Stomach (tissue), 9 donors: ENCODE results near the gene NDUFB5. TPM values are rescaled to one million over a fixed set of nuclear protein-coding genes. Genes with fewer than 3 reads are reported as not detected.

Experiments
- DNase-seq, 2 donors: peaks; one replicate each; pipeline versions ENCODE4 v3.0.0 to v3.0.0-alpha.2; 2013 to 2019
- H3K27ac ChIP-seq, 5 donors: fragments of 200-600 bp in 4 of 5; sonication (generic) in 4 of 5; one replicate each; pipeline ENCODE4 v1.5.1; 2013 to 2019; ENCODE audit warnings: mild to moderate bottlenecking in 1 of 5, moderate library complexity in 1 of 5
- H3K27me3 ChIP-seq, 3 donors: fragments of 200-600 bp; sonication (generic); one replicate each; pipeline ENCODE4 v1.5.1; 2017 to 2019; ENCODE audit warnings: mixed run types in 1 of 3
- H3K36me3 ChIP-seq, 4 donors: fragments of 200-600 bp; sonication (generic); 1 replicate in 3 of 4; 2 replicates in 1 of 4; pipeline ENCODE4 v1.5.1; 2016 to 2019
- H3K4me1 ChIP-seq, 4 donors: fragments of 200-600 bp; sonication (generic); one replicate each; pipeline ENCODE4 v1.5.1; 2016 to 2019
- H3K4me3 ChIP-seq, 4 donors: fragments of 200-600 bp; sonication (generic) in 3 of 4; one replicate each; pipeline ENCODE4 v1.5.1; 2016 to 2019; ENCODE audit warnings: mild to moderate bottlenecking in 1 of 4
- H3K9me3 ChIP-seq, 4 donors: fragments of 200-600 bp; sonication (generic); one replicate each; pipeline ENCODE4 v1.5.1; 2016 to 2019
- EP300 ChIP-seq: sonication (generic); formaldehyde crosslinking; IDR thresholded peaks from one replicate; pipeline ENCODE4 v1.6.1; 2017; ENCODE audit warnings: antibody characterized with exemption
- POLR2A ChIP-seq, 4 donors: fragments of 450-650 bp; IDR thresholded peaks; one replicate each; pipeline ENCODE4 v1.6.1; 2016; ENCODE audit warnings: antibody characterized with exemption in 4 of 4, control low read depth in 2 of 4, mild to moderate bottlenecking in 1 of 4, moderate library complexity in 1 of 4
- POLR2AphosphoS5 ChIP-seq, 3 donors: sonication (generic); formaldehyde crosslinking; IDR thresholded peaks; one replicate each; pipeline ENCODE4 v1.6.1; 2016; ENCODE audit warnings: antibody characterized with exemption in 3 of 3
- WGBS, 5 donors: extraction: QIAGEN DNeasy Blood & Tissue Kit in 3 of 5; methylation state at CpG; one replicate each; pipeline versions ENCODE4 v1.1.5 to v1.1.7; 2013 to 2018; 5-methylcytosine and 5-hydroxymethylcytosine counted together
- intact Hi-C: fragments of 100-400 bp; cut with DNase I; formaldehyde crosslinking; loops from one replicate; pipeline ENCODE4 v1.15.1; 2023; ENCODE audit warnings: low total_unique reads
- polyA plus RNA-seq, 3 donors: library from polyadenylated mRNA; stranded (reverse); fragments of 200-250 nt; gene quantifications; one replicate each; pipeline ENCODE4 v1.2.3, GENCODE V29; 2013
- total RNA-seq, 5 donors: library from RNA; depleted of rRNA; stranded (reverse); fragments of >200 nt; gene quantifications; one replicate each; pipeline versions ENCODE4 v1.1.0 to v1.2.3, GENCODE V29; 2014 to 2016
- TF ChIP-seq, protein P1 (sequence below), 7 experiments: fragments of 450-650 bp in 4 of 7; fragments of 200-600 bp in 3 of 7; sonication (generic) in 3 of 7; IDR thresholded peaks; one replicate each; pipeline ENCODE4 v1.5.1; 2016 to 2019; ENCODE audit warnings: antibody characterized with exemption in 7 of 7, control low read depth in 2 of 7, mild to moderate bottlenecking in 1 of 7
- donor health status: healthy with polysubstance abuse.
- donor health status: Bipolar disorder and iron deficiency.
- donor health status: healthy.

The NDUFB5 gene
- total and polyA plus RNA-seq, 8 donors = 13.3 to 142 (median 91.5) TPM

DNA sequence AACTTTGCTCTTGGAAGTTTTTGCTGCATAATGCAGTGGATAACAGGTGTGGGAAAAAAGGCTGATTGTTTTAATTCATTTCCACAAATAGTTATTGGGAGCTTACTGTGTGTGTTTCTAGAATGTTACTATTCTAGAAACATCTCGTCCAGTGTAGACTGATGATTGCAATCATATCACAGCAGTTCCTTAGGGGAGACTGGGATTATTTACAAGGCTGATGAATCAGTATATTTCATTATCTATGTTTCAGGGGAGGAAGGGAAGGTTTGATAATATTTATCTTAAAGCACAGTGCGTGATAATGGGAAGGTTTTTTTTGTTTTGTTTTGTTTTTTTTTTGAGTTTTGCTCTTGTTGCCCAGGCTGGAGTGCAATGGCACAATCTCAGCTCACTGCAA is 50.6 kb downstream of the NDUFB5 start:
- DNase-seq = no peak
- Histone ChIP-seq H3K4me3 (no peak overlapping the region), H3K27ac (no peak overlapping the region), H3K4me1 (peaks cover 0 to 26% (median 18%) of the 10 kb centered on the region in 4 donors), H3K9me3 (no peaks in the 10 kb centered on the region), H3K27me3 (no peaks in the 10 kb centered on the region), H3K36me3 (no peaks in the 10 kb centered on the region)
- WGBS, 5 donors = 58 to 83% (median 72%) methylated on average over 2 of the region's 2 CpGs
- intact Hi-C loops = no loop called here
- TF ChIP-seq, protein P1, sequence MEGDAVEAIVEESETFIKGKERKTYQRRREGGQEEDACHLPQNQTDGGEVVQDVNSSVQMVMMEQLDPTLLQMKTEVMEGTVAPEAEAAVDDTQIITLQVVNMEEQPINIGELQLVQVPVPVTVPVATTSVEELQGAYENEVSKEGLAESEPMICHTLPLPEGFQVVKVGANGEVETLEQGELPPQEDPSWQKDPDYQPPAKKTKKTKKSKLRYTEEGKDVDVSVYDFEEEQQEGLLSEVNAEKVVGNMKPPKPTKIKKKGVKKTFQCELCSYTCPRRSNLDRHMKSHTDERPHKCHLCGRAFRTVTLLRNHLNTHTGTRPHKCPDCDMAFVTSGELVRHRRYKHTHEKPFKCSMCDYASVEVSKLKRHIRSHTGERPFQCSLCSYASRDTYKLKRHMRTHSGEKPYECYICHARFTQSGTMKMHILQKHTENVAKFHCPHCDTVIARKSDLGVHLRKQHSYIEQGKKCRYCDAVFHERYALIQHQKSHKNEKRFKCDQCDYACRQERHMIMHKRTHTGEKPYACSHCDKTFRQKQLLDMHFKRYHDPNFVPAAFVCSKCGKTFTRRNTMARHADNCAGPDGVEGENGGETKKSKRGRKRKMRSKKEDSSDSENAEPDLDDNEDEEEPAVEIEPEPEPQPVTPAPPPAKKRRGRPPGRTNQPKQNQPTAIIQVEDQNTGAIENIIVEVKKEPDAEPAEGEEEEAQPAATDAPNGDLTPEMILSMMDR (IDR thresholded peaks at IDR 0.05) = no peak
- TF ChIP-seq POLR2A (IDR thresholded peaks at IDR 0.05) = no peak

DNA sequence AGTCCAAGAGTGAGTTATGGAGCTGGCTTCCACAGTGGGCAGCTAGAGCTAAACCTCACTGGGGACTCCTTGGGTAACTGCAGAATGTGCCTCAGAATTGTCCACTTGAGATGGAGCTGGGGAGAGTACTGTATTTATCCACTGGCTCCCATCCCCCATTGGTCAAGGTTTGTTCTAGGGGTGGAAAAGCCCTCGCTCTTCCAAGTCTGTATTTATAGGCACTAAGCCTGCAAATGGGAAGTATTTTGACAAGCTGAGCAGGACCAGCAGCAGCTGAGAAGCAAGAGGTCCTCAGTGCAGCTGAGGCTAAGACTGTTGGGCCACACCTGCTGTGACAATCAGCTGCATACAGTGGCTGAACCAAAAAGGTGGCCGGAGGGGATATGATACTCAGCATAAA is 54.0 kb downstream of the NDUFB5 start:
- Histone ChIP-seq H3K9me3 (no peaks in the 10 kb centered on the region), H3K4me1 (peaks cover 0 to 18% (median 11%) of the 10 kb centered on the region in 4 donors), H3K27ac (no peak overlapping the region), H3K27me3 (no peaks in the 10 kb centered on the region), H3K4me3 (no peak overlapping the region), H3K36me3 (no peaks in the 10 kb centered on the region)
- no peak for DNase-seq
- intact Hi-C loops = no loop called here
- WGBS, 5 donors = 64 to 90% (median 84%) methylated on average over 2 of the region's 2 CpGs
- TF ChIP-seq POLR2AphosphoS5 (IDR thresholded peaks at IDR 0.05) = no peak
- no peak for TF ChIP-seq EP300
- no peak for TF ChIP-seq POLR2A (IDR thresholded peaks at IDR 0.05)
- TF ChIP-seq, protein P1 (IDR thresholded peaks at IDR 0.05) = no peak

DNA sequence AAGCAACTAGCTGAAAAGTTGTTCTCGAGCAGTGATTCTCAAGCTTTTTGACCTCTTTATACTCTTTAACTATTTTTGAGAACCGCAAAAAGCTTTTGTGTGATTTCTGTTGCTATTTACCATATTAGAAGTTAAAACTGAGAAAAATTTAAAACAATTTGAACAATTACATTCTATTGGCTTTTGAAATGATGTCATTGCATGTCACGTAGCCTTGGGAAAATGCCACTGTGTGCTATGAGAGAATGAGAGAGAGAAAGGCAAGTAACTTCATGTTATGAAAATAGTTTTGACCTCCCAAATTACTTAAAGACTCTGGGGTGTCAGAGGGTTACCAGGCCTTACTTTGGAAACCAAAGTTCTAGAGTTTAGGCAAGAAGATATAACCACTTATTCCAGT is 56.3 kb downstream of the NDUFB5 start:
- Histone ChIP-seq H3K4me3 (no peak overlapping the region), H3K4me1 (peaks cover 0 to 12% (median 0%) of the 10 kb centered on the region in 4 donors), H3K9me3 (no peaks in the 10 kb centered on the region), H3K27ac (no peak overlapping the region), H3K36me3 (no peaks in the 10 kb centered on the region), H3K27me3 (no peaks in the 10 kb centered on the region)
- intact Hi-C loops = no loop called here
- 88 to 96% (median 90%) methylated on average over 3 of the region's 3 CpGs for WGBS, 5 donors
- no peak for DNase-seq
- TF ChIP-seq POLR2A (IDR thresholded peaks at IDR 0.05) (no peak), POLR2AphosphoS5 (IDR thresholded peaks at IDR 0.05) (no peak), EP300 (no peak)
- TF ChIP-seq, protein P1 (IDR thresholded peaks at IDR 0.05) = no peak

DNA sequence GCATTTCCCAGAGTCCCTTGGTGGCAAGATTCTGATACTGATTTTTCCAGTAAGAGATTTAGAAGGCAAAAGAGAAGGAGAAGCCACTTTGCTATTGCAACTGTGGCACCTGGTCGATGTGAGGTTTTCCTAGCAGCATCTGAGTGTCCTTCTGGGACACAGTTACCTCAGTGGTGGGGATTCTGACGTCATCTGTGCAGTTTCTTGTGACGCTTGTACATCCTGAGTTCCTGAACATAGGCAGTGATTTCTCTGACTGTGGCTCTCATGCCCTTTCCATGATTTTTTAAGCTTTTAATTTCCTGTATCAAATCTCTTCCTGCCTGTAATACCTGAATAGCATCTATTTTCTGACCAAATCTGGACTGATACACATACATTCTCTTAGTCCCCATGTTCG is 57.2 kb downstream of the NDUFB5 start:
- no peaks in the 10 kb centered on the region for H3K27me3 ChIP-seq
- intact Hi-C loops = no loop called here
- peaks cover 0 to 21% (median 4%) of the 10 kb centered on the region in 4 donors for H3K4me1 ChIP-seq
- TF ChIP-seq POLR2AphosphoS5 (IDR thresholded peaks at IDR 0.05) (no peak), POLR2A (IDR thresholded peaks at IDR 0.05) (no peak), EP300 (no peak)
- TF ChIP-seq, protein P1 (IDR thresholded peaks at IDR 0.05) = no peak
- H3K27ac ChIP-seq = no peak overlapping the region
- 86 to 92% (median 90%) methylated on average over 4 of the region's 4 CpGs for WGBS, 5 donors
- no peak overlapping the region for H3K4me3 ChIP-seq
- no peak for DNase-seq
- no peaks in the 10 kb centered on the region for H3K36me3 ChIP-seq
- H3K9me3 ChIP-seq = no peaks in the 10 kb centered on the region
